ENCODE data around the gene OSBPL8.
"Not testable (repeated sequence)": the region's sequence is repeated elsewhere in the genome, so short reads cannot be mapped to it uniquely, and the experiment has no call there.

The OSBPL8 gene

GRCh38 chr12:76523408-76523807 lies 36.2 kb downstream of the OSBPL8 start:
- DNase-seq (ENCODE audit: low read depth), result no peak

GRCh38 chr12:76520348-76520747 lies 39.2 kb downstream of the OSBPL8 start:
- no peak for DNase-seq (ENCODE audit: low read depth)

- DNase-seq (ENCODE audit: low read depth), result peak; percentile 94
Observed at GRCh38 chr12:76519538-76519937, 40.0 kb downstream of the OSBPL8 start.

GRCh38 chr12:76518699-76519098 lies 40.9 kb downstream of the OSBPL8 start:
- DNase-seq (ENCODE audit: low read depth), result no peak

GRCh38 chr12:76515271-76515670 lies 44.3 kb downstream of the OSBPL8 start:
- DNase-seq (ENCODE audit: low read depth), result no peak

GRCh38 chr12:76511116-76511716 lies 48.4 kb downstream of the OSBPL8 start:
- not testable (repeated sequence) for DNase-seq (ENCODE audit: low read depth)

- no peak for DNase-seq (ENCODE audit: low read depth)
Observed at GRCh38 chr12:76508128-76508980, 51.2 kb downstream of the OSBPL8 start.

- DNase-seq (ENCODE audit: low read depth), result no peak
Observed at GRCh38 chr12:76506149-76506548, 53.4 kb downstream of the OSBPL8 start.

- DNase-seq (ENCODE audit: low read depth), result no peak
Observed at GRCh38 chr12:76505050-76505449, 54.5 kb downstream of the OSBPL8 start.

- DNase-seq (ENCODE audit: low read depth), result no peak
Observed at GRCh38 chr12:76504606-76505005, 55.0 kb downstream of the OSBPL8 start.

- no peak for DNase-seq (ENCODE audit: low read depth)
Observed at GRCh38 chr12:76503957-76504356, 55.6 kb downstream of the OSBPL8 start.

- DNase-seq (ENCODE audit: low read depth), result no peak
Observed at GRCh38 chr12:76501390-76501789, 58.2 kb downstream of the OSBPL8 start.

- DNase-seq (ENCODE audit: low read depth), result not testable (repeated sequence)
Observed at GRCh38 chr12:76499136-76499535, 60.4 kb downstream of the OSBPL8 start.

- no peak for DNase-seq (ENCODE audit: low read depth)
Observed at GRCh38 chr12:76495556-76495955, 64.0 kb downstream of the OSBPL8 start.

- no peak for DNase-seq (ENCODE audit: low read depth)
Observed at GRCh38 chr12:76491292-76491691, 68.3 kb downstream of the OSBPL8 start.

GRCh38 chr12:76490763-76491162 lies 68.8 kb downstream of the OSBPL8 start:
- no peak for DNase-seq (ENCODE audit: low read depth)

- DNase-seq (ENCODE audit: low read depth), result peak; percentile 46
Observed at GRCh38 chr12:76489737-76490136, 69.8 kb downstream of the OSBPL8 start.

GRCh38 chr12:76486011-76486410 lies 73.6 kb downstream of the OSBPL8 start:
- DNase-seq (ENCODE audit: low read depth), result no peak

- no peak for DNase-seq (ENCODE audit: low read depth)
Observed at GRCh38 chr12:76480796-76481195, 78.8 kb downstream of the OSBPL8 start.

GRCh38 chr12:76478045-76478444 lies 81.5 kb downstream of the OSBPL8 start:
- DNase-seq (ENCODE audit: low read depth), result no peak

- DNase-seq (ENCODE audit: low read depth), result not testable (repeated sequence)
Observed at GRCh38 chr12:76472862-76473261, 86.7 kb downstream of the OSBPL8 start.

- no peak for DNase-seq (ENCODE audit: low read depth)
Observed at GRCh38 chr12:76471579-76471978, 88.0 kb downstream of the OSBPL8 start.

All from iris pigment epithelial cell (primary cell).